Muscle of back (tissue), 13 donors: ENCODE measurements around the gene PRSS57. TPM values are rescaled to one million over a fixed set of nuclear protein-coding genes. Genes with fewer than 3 reads are reported as not detected.
"Not testable (repeated sequence)": the region's sequence is repeated elsewhere in the genome, so short reads cannot be mapped to it uniquely, and the experiment has no call there.

Experiments used
- DNase-seq, 3 donors: peaks; one replicate each; pipeline versions ENCODE4 v3.0.0 to v3.0.0-alpha.2; 2013
- long read RNA-seq, 9 donors: transcript quantifications; one replicate each; lab custom pipeline, GENCODE V29; 2026
- polyA plus RNA-seq, 10 donors: library from polyadenylated mRNA; unstranded; fragments of 120-200 nt; gene quantifications; one replicate each; pipeline ENCODE4 v1.2.1, GENCODE V29; 2013; ENCODE audit not compliant: insufficient read length in 10 of 10

The PRSS57 gene
- under 1 TPM in 4 of 10 donors, not detected in 6; 0.19 to 0.35 (median 0.26) TPM for polyA plus RNA-seq
- long read RNA-seq, donor 1: 0 reads
- long read RNA-seq, donor 2: 0 reads
- long read RNA-seq, donor 3: 0 reads
- long read RNA-seq, donor 4: 0 reads
- long read RNA-seq, donor 5: 0 reads
- long read RNA-seq, donor 6: 0 reads
- long read RNA-seq, donor 7, partial matches to known transcripts: 0 of 17 reads
- long read RNA-seq, donor 7, other reads (novel, unspliced or antisense): 17 of 17 reads
- long read RNA-seq, donor 8: 0 reads
- long read RNA-seq, donor 9: 0 reads

GRCh38 chr19:695352-695949, at the start of gene PRSS57:
PRSS57 (minus strand) TSS chr19:695452; CDS start chr19:695430, 22 bp downstream.
- no peak for DNase-seq

GRCh38 chr19:743168-743687, 48.0 kb upstream of the PRSS57 start:
- peak in 2 of 3 donors; percentile 56 to 89 for DNase-seq

GRCh38 chr19:742540-743075, 47.4 kb upstream of the PRSS57 start:
- no peak for DNase-seq

GRCh38 chr19:741506-742131, 46.4 kb upstream of the PRSS57 start:
- DNase-seq: no peak

- DNase-seq: not testable (repeated sequence)
Measured at GRCh38 chr19:740816-741505, 45.7 kb upstream of the PRSS57 start.

GRCh38 chr19:739998-740715, 44.9 kb upstream of the PRSS57 start:
- DNase-seq: no peak

- no peak for DNase-seq
Measured at GRCh38 chr19:738509-739128, 43.4 kb upstream of the PRSS57 start.

GRCh38 chr19:737591-738093, 42.4 kb upstream of the PRSS57 start:
- no peak for DNase-seq

GRCh38 chr19:736125-736524, 40.9 kb upstream of the PRSS57 start:
- no peak for DNase-seq

- DNase-seq: no peak
Measured at GRCh38 chr19:734716-735115, 39.5 kb upstream of the PRSS57 start.

- no peak for DNase-seq
Measured at GRCh38 chr19:732148-733069, 37.2 kb upstream of the PRSS57 start.

- no peak for DNase-seq
Measured at GRCh38 chr19:731000-731399, 35.7 kb upstream of the PRSS57 start.

GRCh38 chr19:729965-730668, 34.9 kb upstream of the PRSS57 start:
- DNase-seq: no peak

GRCh38 chr19:729564-729963, 34.3 kb upstream of the PRSS57 start:
- not testable (repeated sequence) for DNase-seq

GRCh38 chr19:728011-728410, 32.8 kb upstream of the PRSS57 start:
- peak in 1 of 3 donors; percentile 72 for DNase-seq

- DNase-seq: no peak
Measured at GRCh38 chr19:726993-727956, 32.0 kb upstream of the PRSS57 start.

GRCh38 chr19:725461-726089, 30.3 kb upstream of the PRSS57 start:
- DNase-seq: no peak
